ENCODE results near the gene CATSPERZ.

DNA sequence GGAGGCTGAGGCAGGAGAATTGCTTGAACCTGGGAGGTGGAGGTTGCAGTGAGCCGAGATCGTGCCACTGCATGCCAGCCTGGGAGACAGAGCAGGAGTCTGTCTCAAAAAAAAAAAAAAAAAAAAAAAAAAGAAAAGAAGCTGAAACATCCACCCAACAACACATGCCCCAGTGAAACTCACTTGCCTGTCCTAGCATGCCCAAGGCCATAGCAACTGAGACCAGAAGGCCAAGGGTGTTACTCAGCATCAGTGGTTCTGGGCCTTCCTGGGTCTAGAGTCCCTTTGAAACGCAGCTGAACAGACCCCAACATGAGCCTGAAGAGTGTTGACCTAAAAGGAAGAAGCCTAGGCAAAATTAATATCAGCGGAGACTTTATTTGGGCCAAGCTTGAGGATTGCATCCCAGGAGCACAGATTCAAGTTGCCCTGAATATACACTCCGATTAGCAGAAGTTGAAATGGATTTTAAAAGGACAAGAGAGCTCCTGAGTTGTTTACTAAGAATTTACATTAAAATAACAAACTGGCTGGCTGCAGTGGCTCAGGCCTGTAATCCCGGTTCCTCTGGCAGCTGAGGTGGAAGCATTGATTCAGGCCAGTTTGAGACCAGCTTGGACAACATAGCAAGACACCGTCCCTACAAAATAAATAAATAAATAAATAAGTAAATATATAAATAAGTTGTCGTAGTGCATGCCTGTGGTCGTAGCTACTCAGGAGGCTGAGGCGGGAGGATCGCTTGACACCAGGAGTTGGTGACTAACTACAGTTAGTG lies 24.7 kb downstream of the CATSPERZ start:
- TF ChIP-seq L3MBTL2 (conservative IDR thresholded peaks at IDR 0.05) (no peak), ELF4 (IDR thresholded peaks at IDR 0.05) (no peak), LEF1 (IDR thresholded peaks at IDR 0.05; ENCODE audit: borderline replicate concordance) (no peak), ZNF384 (IDR thresholded peaks at IDR 0.05) (no peak), NFRKB (IDR thresholded peaks at IDR 0.05) (no peak), SP1 (IDR thresholded peaks at IDR 0.05) (no peak), TARDBP (IDR thresholded peaks at IDR 0.05) (no peak), FOXA1 (IDR thresholded peaks at IDR 0.05) (no peak), BHLHE40 (IDR thresholded peaks at IDR 0.05; ENCODE audit: borderline replicate concordance) (no peak), HDGF (IDR thresholded peaks at IDR 0.05; ENCODE audit: borderline replicate concordance) (no peak), FOXM1 (IDR thresholded peaks at IDR 0.05; ENCODE audit: borderline replicate concordance) (no peak)
- TF ChIP-seq, protein P1, sequence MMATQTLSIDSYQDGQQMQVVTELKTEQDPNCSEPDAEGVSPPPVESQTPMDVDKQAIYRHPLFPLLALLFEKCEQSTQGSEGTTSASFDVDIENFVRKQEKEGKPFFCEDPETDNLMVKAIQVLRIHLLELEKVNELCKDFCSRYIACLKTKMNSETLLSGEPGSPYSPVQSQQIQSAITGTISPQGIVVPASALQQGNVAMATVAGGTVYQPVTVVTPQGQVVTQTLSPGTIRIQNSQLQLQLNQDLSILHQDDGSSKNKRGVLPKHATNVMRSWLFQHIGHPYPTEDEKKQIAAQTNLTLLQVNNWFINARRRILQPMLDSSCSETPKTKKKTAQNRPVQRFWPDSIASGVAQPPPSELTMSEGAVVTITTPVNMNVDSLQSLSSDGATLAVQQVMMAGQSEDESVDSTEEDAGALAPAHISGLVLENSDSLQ (IDR thresholded peaks at IDR 0.05) = no peak

All from HEK293T (cell line).